Fibroblast of pulmonary artery (primary cell): ENCODE measurements around the gene CD80.

ENCODE experiments used
- DNase-seq: peaks from one replicate; pipeline ENCODE4 v3.0.0-alpha.2; 2010; ENCODE audit warnings: low read depth
- H3K4me3 ChIP-seq: replicated peaks from 2 replicates; pipeline ENCODE4 v1.5.1; 2011; ENCODE audit warnings: low read depth, mild to moderate bottlenecking, control low read depth, low read length, moderate library complexity
- TF ChIP-seq, protein P1 (sequence below): IDR thresholded peaks from 2 replicates; pipeline ENCODE4 v1.5.1; 2011; ENCODE audit warnings: mild to moderate bottlenecking, control low read depth, low read length, inconsistent platforms; ENCODE audit errors: missing control alignments

The CD80 gene

GRCh38 chr3:119485563-119485962, 73.9 kb downstream of the CD80 start:
- TF ChIP-seq, protein P1, sequence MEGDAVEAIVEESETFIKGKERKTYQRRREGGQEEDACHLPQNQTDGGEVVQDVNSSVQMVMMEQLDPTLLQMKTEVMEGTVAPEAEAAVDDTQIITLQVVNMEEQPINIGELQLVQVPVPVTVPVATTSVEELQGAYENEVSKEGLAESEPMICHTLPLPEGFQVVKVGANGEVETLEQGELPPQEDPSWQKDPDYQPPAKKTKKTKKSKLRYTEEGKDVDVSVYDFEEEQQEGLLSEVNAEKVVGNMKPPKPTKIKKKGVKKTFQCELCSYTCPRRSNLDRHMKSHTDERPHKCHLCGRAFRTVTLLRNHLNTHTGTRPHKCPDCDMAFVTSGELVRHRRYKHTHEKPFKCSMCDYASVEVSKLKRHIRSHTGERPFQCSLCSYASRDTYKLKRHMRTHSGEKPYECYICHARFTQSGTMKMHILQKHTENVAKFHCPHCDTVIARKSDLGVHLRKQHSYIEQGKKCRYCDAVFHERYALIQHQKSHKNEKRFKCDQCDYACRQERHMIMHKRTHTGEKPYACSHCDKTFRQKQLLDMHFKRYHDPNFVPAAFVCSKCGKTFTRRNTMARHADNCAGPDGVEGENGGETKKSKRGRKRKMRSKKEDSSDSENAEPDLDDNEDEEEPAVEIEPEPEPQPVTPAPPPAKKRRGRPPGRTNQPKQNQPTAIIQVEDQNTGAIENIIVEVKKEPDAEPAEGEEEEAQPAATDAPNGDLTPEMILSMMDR, result no peak
- DNase-seq, result no peak
- H3K4me3 ChIP-seq, result no peak overlapping the region

DNA sequence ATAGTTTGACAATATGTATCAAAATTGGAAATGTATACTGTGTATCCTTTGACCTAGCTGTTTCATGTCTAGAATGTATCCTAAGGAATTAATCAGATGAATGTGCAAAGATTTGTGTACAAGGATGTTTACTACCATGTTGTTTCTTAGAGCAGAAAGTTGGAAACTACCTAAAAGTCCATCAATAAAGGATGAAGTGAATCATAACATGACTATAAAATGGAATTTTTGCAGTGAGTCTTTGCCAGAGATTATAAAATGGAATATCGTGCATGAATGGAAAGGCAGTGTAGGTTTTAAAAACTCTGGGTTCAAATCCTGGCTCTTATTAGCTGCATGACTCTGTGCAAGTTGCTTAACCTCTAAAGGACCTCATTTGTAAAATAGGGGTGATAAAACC, 76.3 kb downstream of the CD80 start:
- TF ChIP-seq, protein P1, result no peak
- no peak overlapping the region for H3K4me3 ChIP-seq
- DNase-seq, result no peak

DNA sequence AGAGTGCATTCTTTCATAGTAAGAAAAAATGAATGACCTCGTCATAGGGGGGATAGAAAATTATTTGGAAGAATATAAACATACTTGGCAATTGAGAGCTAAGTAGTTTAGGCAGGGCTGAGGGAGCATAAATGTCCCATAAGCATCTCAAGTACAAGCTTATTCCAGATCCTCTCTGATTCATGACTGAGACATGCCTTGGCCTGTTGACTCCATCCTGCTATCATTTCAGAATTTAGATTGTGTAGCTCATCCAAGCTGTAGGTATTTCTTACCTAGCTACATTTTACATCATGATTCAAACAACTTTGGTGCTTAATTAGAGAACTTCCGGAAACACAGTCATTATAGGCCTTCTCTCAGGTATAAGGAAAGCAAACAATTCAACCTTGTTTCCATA, 78.3 kb downstream of the CD80 start:
- TF ChIP-seq, protein P1, result no peak
- no peak overlapping the region for H3K4me3 ChIP-seq
- DNase-seq, result no peak
